H1 (cell line): Measurements from ENCODE around the gene EPSTI1. TPM values are rescaled to one million over a fixed set of nuclear protein-coding genes. Genes with fewer than 3 reads are reported as not detected.

ENCODE experiments used
- CTCF ChIA-PET: fragments of 300-600 bp; sonication (Branson Sonifier 250); formaldehyde crosslinking; loops from one replicate; lab custom pipeline; 2021; ENCODE audit not compliant: partially characterized antibody; lab: Charles Lee
- POLR2A ChIA-PET: fragments of 300-600 bp; sonication (Branson Sonifier 250); formaldehyde crosslinking; loops from one replicate; lab custom pipeline; 2021; ENCODE audit warnings: inconsistent platforms; ENCODE audit not compliant: partially characterized antibody; lab: Charles Lee
- DNase-seq, 2 experiments: peaks; one replicate each; pipeline versions ENCODE4 v3.0.0 to v3.0.0-alpha.2; 2010 to 2022; ENCODE audit warnings: low spot score in 2 of 2, low read depth in 1 of 2, mixed read lengths in 1 of 2
- FAIRE-seq: peaks from 2 replicates; lab custom pipeline; 2011; peaks lifted over from hg19 to GRCh38; lab: Jason Lieb, UNC
- H2AFZ ChIP-seq: 2 replicates; pipeline ENCODE4 v1.8.1; 2012; ENCODE audit warnings: low read length, inconsistent platforms
- H2AK5ac ChIP-seq: 2 replicates; pipeline ENCODE4 v1.6.1; 2013; ENCODE audit warnings: low read depth, low read length
- H2BK120ac ChIP-seq: replicated peaks from 2 replicates; pipeline ENCODE3; 2013; ENCODE audit warnings: low read depth, low read length, inconsistent platforms
- H2BK12ac ChIP-seq: 2 replicates; pipeline ENCODE4 v1.6.1; 2013; ENCODE audit warnings: low read depth, low read length
- H2BK15ac ChIP-seq: 2 replicates; pipeline ENCODE4 v1.6.1; 2013; ENCODE audit warnings: low read length
- H2BK20ac ChIP-seq: 2 replicates; pipeline ENCODE4 v1.6.1; 2013; ENCODE audit warnings: low read length
- H2BK5ac ChIP-seq: 2 replicates; pipeline ENCODE4 v1.6.1; 2013; ENCODE audit warnings: low read depth, low read length
- H3K14ac ChIP-seq: 2 replicates; pipeline ENCODE4 v1.6.1; 2013; ENCODE audit warnings: inconsistent platforms; ENCODE audit not compliant: insufficient read length
- H3K18ac ChIP-seq: 2 replicates; pipeline ENCODE4 v1.6.1; 2013; ENCODE audit warnings: low read length; ENCODE audit errors: extremely low read depth
- H3K23ac ChIP-seq: 2 replicates; pipeline ENCODE4 v1.6.1; 2013; ENCODE audit warnings: inconsistent platforms; ENCODE audit not compliant: insufficient read length
- H3K23me2 ChIP-seq: 2 replicates; pipeline ENCODE4 v1.6.1; 2013; ENCODE audit warnings: low read depth, low read length
- H3K27ac ChIP-seq: 2 replicates; pipeline ENCODE4 v1.6.1; 2011; ENCODE audit warnings: low read depth, low read length, inconsistent platforms
- H3K27me3 ChIP-seq, 4 experiments: replicated peaks in 1 of 4; 1 replicate in 1 of 4; 2 replicates in 3 of 4; pipeline versions ENCODE4 v1.6.1 to v1.8.1; 2011 to 2013; ENCODE audit warnings: low read length in 3 of 4, mild to moderate bottlenecking in 3 of 4, inconsistent platforms in 2 of 4, mixed read lengths in 2 of 4, moderate library complexity in 1 of 4; ENCODE audit not compliant: control insufficient read depth in 3 of 4, insufficient read depth in 3 of 4; ENCODE audit errors: extremely low read depth in 1 of 4
- H3K36me3 ChIP-seq, 4 experiments: 2 replicates each; pipeline versions ENCODE4 v1.6.1 to v1.8.1; 2011 to 2013; ENCODE audit warnings: mild to moderate bottlenecking in 4 of 4, low read length in 3 of 4, moderate library complexity in 2 of 4, control low read depth in 1 of 4, inconsistent platforms in 1 of 4; ENCODE audit not compliant: insufficient read depth in 4 of 4, control insufficient read depth in 2 of 4
- H3K4ac ChIP-seq: replicated peaks from 2 replicates; pipeline ENCODE3; 2013; ENCODE audit warnings: low read length, low read depth, mixed read lengths, inconsistent platforms; ENCODE audit not compliant: insufficient read length
- H3K4me1 ChIP-seq, 4 experiments: replicated peaks in 1 of 4; 1 replicate in 1 of 4; 2 replicates in 3 of 4; pipeline versions ENCODE4 v1.6.1 to v1.8.1; 2011 to 2013; ENCODE audit warnings: low read length in 3 of 4, inconsistent platforms in 2 of 4, mixed read lengths in 1 of 4; ENCODE audit not compliant: insufficient read depth in 4 of 4, control insufficient read depth in 3 of 4
- H3K4me2 ChIP-seq, 2 experiments: 2 replicates each; pipeline versions ENCODE4 v1.6.1 to v1.8.1; 2011 to 2013; ENCODE audit warnings: low read depth in 2 of 2, low read length in 2 of 2, control low read depth in 1 of 2, inconsistent platforms in 1 of 2, mild to moderate bottlenecking in 1 of 2; ENCODE audit not compliant: insufficient read depth in 1 of 2
- H3K4me3 ChIP-seq, 4 experiments: fragments of 200-600, 300-600 bp in 1 of 4; sonication (generic), shearing (Covaris generic), sonication (Bioruptor Twin) in 1 of 4; 2 replicates each; pipeline versions ENCODE4 v1.5.1 to v1.8.1; 2011 to 2016; ENCODE audit warnings: low read length in 4 of 4, low read depth in 3 of 4, control low read depth in 2 of 4, inconsistent platforms in 2 of 4, mild to moderate bottlenecking in 2 of 4, mixed read lengths in 1 of 4, moderate library complexity in 1 of 4; ENCODE audit not compliant: insufficient read depth in 2 of 4; ENCODE audit errors: extremely low read depth in 1 of 4
- H3K56ac ChIP-seq: replicated peaks from 2 replicates; pipeline ENCODE3; 2013; ENCODE audit warnings: low read depth, mild to moderate bottlenecking, mixed read lengths, low read length, inconsistent platforms; ENCODE audit not compliant: insufficient read length
- H3K79me1 ChIP-seq: 2 replicates; pipeline ENCODE4 v1.6.1; 2013; ENCODE audit warnings: low read depth, low read length, control low read depth
- H3K79me2 ChIP-seq, 2 experiments: 2 replicates each; pipeline versions ENCODE4 v1.6.1 to v1.8.1; 2012 to 2013; ENCODE audit warnings: low read length in 2 of 2, mild to moderate bottlenecking in 2 of 2, inconsistent platforms in 1 of 2; ENCODE audit not compliant: insufficient read depth in 2 of 2, control insufficient read depth in 1 of 2
- H3K9ac ChIP-seq, 4 experiments: replicated peaks in 1 of 4; 1 replicate in 1 of 4; 2 replicates in 3 of 4; pipeline versions ENCODE4 v1.6.1 to v1.8.1; 2011 to 2013; ENCODE audit warnings: low read depth in 3 of 4, low read length in 3 of 4, control low read depth in 2 of 4, mild to moderate bottlenecking in 2 of 4, moderate library complexity in 2 of 4, inconsistent platforms in 1 of 4; ENCODE audit errors: extremely low read depth in 1 of 4
- H3K9me3 ChIP-seq, 2 experiments: 2 replicates each; pipeline versions ENCODE4 v1.6.1 to v1.8.1; 2012 to 2013; ENCODE audit warnings: mild to moderate bottlenecking in 2 of 2, moderate library complexity in 2 of 2, control low read depth in 1 of 2, inconsistent platforms in 1 of 2, low read depth in 1 of 2, low read length in 1 of 2, mixed read lengths in 1 of 2; ENCODE audit not compliant: insufficient read depth in 2 of 2
- H4K20me1 ChIP-seq, 2 experiments: replicated peaks in 1 of 2; 2 replicates each; pipeline versions ENCODE3 to v1.8.1; 2011 to 2013; ENCODE audit warnings: inconsistent platforms in 2 of 2, low read length in 2 of 2, mild to moderate bottlenecking in 1 of 2; ENCODE audit not compliant: insufficient read depth in 2 of 2, control insufficient read depth in 1 of 2
- H4K5ac ChIP-seq: 2 replicates; pipeline ENCODE4 v1.6.1; 2013; ENCODE audit warnings: low read length, low read depth, mixed read lengths, inconsistent platforms; ENCODE audit not compliant: insufficient read length
- H4K8ac ChIP-seq: 2 replicates; pipeline ENCODE4 v1.8.0; 2013; ENCODE audit warnings: mild to moderate bottlenecking, moderate library complexity, low read length, inconsistent platforms; ENCODE audit not compliant: insufficient read depth; ENCODE audit errors: extremely low read depth
- H4K91ac ChIP-seq: replicated peaks from 2 replicates; pipeline ENCODE3; 2013; ENCODE audit warnings: low read length, mixed read lengths, inconsistent platforms; ENCODE audit not compliant: insufficient read length
- ASH2L ChIP-seq: fragments of 200-600, 300-600 bp; sonication (generic); IDR thresholded peaks from one replicate; pipeline ENCODE4 v1.7.1; 2017; ENCODE audit warnings: low read length
- EZH2 ChIP-seq: fragments of 200-600 bp; sonication (generic); IDR thresholded peaks from 2 replicates; pipeline ENCODE4 v1.7.1; 2012; ENCODE audit warnings: low read depth, mild to moderate bottlenecking, moderate library complexity, low read length, inconsistent platforms; ENCODE audit not compliant: severe bottlenecking
- GABPA ChIP-seq: IDR thresholded peaks from 2 replicates; pipeline ENCODE4 v1.6.1; 2011; ENCODE audit warnings: mild to moderate bottlenecking, low read length, moderate library complexity, borderline replicate concordance; ENCODE audit not compliant: insufficient read depth
- KDM1A ChIP-seq: fragments of 200-600, 300-600 bp; sonication (generic); IDR thresholded peaks from 2 replicates; pipeline ENCODE4 v1.7.1; 2016; ENCODE audit warnings: mild to moderate bottlenecking, low read length, borderline replicate concordance
- NANOG ChIP-seq: IDR thresholded peaks from 2 replicates; pipeline ENCODE4 v1.6.1; 2011; ENCODE audit warnings: low read length, low read depth, mild to moderate bottlenecking, inconsistent platforms; ENCODE audit not compliant: insufficient read depth, poor library complexity, severe bottlenecking
- NRF1 ChIP-seq: IDR thresholded peaks from 2 replicates; pipeline ENCODE4 v1.6.1; 2011; ENCODE audit warnings: mild to moderate bottlenecking, low read depth, low read length, improper control_type of control experiment
- SP2 ChIP-seq: IDR thresholded peaks from 2 replicates; pipeline ENCODE4 v1.6.1; 2012; ENCODE audit warnings: mild to moderate bottlenecking, low read length, inconsistent platforms
- TCF12 ChIP-seq: IDR thresholded peaks from 2 replicates; pipeline ENCODE4 v1.6.1; 2011; ENCODE audit warnings: low read depth, mild to moderate bottlenecking, low read length
- WGBS, 2 experiments: shearing (Covaris generic) in 1 of 2; methylation state at CpG; one replicate each; pipeline versions ENCODE4 v1.1.6 to v1.1.7; 2013 to 2015; ENCODE audit warnings: low lambda C conversion rate in 2 of 2, mixed read lengths in 2 of 2, inconsistent platforms in 1 of 2, low coverage in 1 of 2, missing lambda C conversion rate in 1 of 2; ENCODE audit not compliant: insufficient replicate concordance in 2 of 2, insufficient coverage in 1 of 2, insufficient read length in 1 of 2; ENCODE audit errors: extremely low coverage in 1 of 2, missing lambda C conversion rate in 1 of 2; 5-methylcytosine and 5-hydroxymethylcytosine counted together
- polyA plus RNA-seq, 7 experiments: library from polyadenylated mRNA; depleted of rRNA in 3 of 7; stranded (reverse) in 5 of 7; unstranded in 2 of 7; fragments of >200 nt in 5 of 7; fragments of 200-250 nt in 2 of 7; gene quantifications; 1 replicate in 5 of 7; 2 replicates in 1 of 7; 4 replicates in 1 of 7; pipeline versions ENCODE4 v1.2.1 to v1.2.3, GENCODE V29; 2011 to 2013; ENCODE audit warnings: missing spikeins in 2 of 7, mixed read lengths in 2 of 7
- total RNA-seq: library from RNA; stranded (reverse); fragmentation: NEBNext Ultra II Directional; extraction: Animal tissue kit (Norgen Biotek cat#: 25700); gene quantifications from 2 replicates; pipeline ENCODE4 v1.2.1, GENCODE V29; 2021
- TF ChIP-seq, protein P1 (sequence below): IDR thresholded peaks from 2 replicates; pipeline ENCODE4 v1.6.1; 2011; ENCODE audit warnings: low read length, improper control_type of control experiment
- TF ChIP-seq, protein P2 (sequence below): IDR thresholded peaks from 2 replicates; pipeline ENCODE4 v1.6.1; 2011; ENCODE audit warnings: low read depth, mild to moderate bottlenecking, low read length; ENCODE audit not compliant: insufficient read depth

The EPSTI1 gene
- total and polyA plus RNA-seq, 2 of the 8 experiments (the other 6 are each of a cell fraction or from before 2014, with no cell fraction given) = 0.23 to 0.37 TPM

DNA sequence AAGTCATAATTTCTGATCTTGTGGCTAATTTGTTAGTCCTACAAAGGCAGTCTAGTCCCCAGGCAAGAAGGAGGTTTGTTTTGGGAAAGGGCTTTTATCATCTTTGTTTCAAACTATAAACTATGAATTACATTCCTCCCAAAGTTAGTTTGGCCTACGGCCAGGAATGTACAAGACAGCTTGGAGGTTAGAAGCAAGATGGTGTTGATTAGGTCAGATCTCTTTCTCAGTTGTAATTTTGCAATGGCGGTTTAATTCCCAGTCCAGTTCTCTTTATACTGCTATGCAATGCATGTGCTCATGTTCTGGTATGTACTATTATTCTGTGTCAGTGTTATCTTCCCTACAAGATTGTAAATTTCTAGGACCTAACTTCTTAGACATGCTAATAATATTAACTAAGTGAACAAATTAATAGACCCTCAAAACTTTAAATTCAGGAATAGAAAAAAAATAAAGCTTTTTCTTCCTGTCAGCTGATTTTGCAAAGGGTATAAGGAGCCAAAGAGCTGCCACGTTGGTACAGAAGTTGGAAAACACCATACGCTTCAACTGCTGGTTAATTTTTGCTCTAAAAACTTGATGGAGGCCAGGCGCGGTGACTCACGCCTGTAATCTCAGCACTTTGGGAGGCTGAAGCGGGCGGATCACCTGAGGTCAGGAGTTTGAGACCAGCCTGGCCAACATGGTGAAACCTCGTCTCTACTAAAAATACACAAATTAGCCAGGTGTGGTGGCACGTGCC lies 30.1 kb upstream of the EPSTI1 start:
- no peak overlapping the region for H3K56ac ChIP-seq
- no peak overlapping the region for H4K91ac ChIP-seq
- no peak for DNase-seq
- H3K14ac ChIP-seq = no peak overlapping the region
- no peaks in the 10 kb centered on the region for H3K36me3 ChIP-seq
- H3K9me3 ChIP-seq = no peaks in the 10 kb centered on the region
- H3K23ac ChIP-seq = no peak overlapping the region
- H2BK15ac ChIP-seq = no peak overlapping the region
- CTCF ChIA-PET = interaction anchor here (1.2 to 2.4 kb wide), 2 partner anchors 53 to 124 kb away, joined by 3 to 9 read pairs; no protein-coding TSS in a partner anchor
- POLR2A ChIA-PET = interaction anchor here (1.2 to 1.5 kb wide), 4 partner anchors 16 to 145 kb away, joined by 3 to 5 read pairs (median 4); no protein-coding TSS in a partner anchor
- no peak overlapping the region for H3K4ac ChIP-seq
- FAIRE-seq = no peak
- H2AK5ac ChIP-seq = no peak overlapping the region
- H2BK12ac ChIP-seq = no peak overlapping the region
- peaks cover 0 to 10% of the 10 kb centered on the region in 2 experiments; a peak in 2 of 4 replicates for H3K79me2 ChIP-seq
- no peak overlapping the region for H3K9ac ChIP-seq
- H3K27me3 ChIP-seq = peaks cover 0 to 5% (median 2%) of the 10 kb centered on the region in 4 experiments; a peak in 1 of 7 replicates
- H2BK5ac ChIP-seq = no peak overlapping the region
- H3K23me2 ChIP-seq = peaks cover 4% of the 10 kb centered on the region; the same call in 1 of the 2 replicates
- H2AFZ ChIP-seq = no peak overlapping the region
- no peak overlapping the region for H2BK120ac ChIP-seq
- H3K18ac ChIP-seq = no peak overlapping the region
- H2BK20ac ChIP-seq = no peak overlapping the region
- no peak overlapping the region for H3K27ac ChIP-seq
- no peak for TF ChIP-seq NANOG
- TF ChIP-seq GABPA = no peak
- no peak for TF ChIP-seq EZH2
- no peak for TF ChIP-seq NRF1
- TF ChIP-seq KDM1A = no peak
- TF ChIP-seq, protein P1, sequence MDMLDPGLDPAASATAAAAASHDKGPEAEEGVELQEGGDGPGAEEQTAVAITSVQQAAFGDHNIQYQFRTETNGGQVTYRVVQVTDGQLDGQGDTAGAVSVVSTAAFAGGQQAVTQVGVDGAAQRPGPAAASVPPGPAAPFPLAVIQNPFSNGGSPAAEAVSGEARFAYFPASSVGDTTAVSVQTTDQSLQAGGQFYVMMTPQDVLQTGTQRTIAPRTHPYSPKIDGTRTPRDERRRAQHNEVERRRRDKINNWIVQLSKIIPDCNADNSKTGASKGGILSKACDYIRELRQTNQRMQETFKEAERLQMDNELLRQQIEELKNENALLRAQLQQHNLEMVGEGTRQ = no peak
- no peak for TF ChIP-seq SP2
- TF ChIP-seq, protein P2, sequence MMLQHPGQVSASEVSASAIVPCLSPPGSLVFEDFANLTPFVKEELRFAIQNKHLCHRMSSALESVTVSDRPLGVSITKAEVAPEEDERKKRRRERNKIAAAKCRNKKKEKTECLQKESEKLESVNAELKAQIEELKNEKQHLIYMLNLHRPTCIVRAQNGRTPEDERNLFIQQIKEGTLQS = no peak
- no peak for TF ChIP-seq TCF12
- TF ChIP-seq ASH2L = no peak
- TF ChIP-seq, all 59 proteins: peak for 0
- Histone ChIP-seq H3K4me3 (no peak overlapping the region), H3K4me1 (no peaks in the 10 kb centered on the region), H4K20me1 (no peaks in the 10 kb centered on the region), H4K8ac (no peak overlapping the region), H3K79me1 (no peaks in the 10 kb centered on the region), H3K4me2 (no peak overlapping the region; a peak in 1 of 4 replicates), H4K5ac (no peak overlapping the region)
- 93% methylated on average over 11 of the region's 11 CpGs; no CpG with 5 or more reads in 1 of the 2 experiments for WGBS, 2 experiments
